Activated T-cell treated with anti-CD3 and anti-CD28 coated beads for 48 hours (primary cell): ENCODE results near the gene ATF7.
"Not testable (repeated sequence)": the region's sequence is repeated elsewhere in the genome, so short reads cannot be mapped to it uniquely, and the experiment has no call there.

Experiments
- DNase-seq: peaks from one replicate; pipeline ENCODE4 v3.0.0-alpha.2; 2020; ENCODE audit warnings: low read depth

Gene ATF7

DNA sequence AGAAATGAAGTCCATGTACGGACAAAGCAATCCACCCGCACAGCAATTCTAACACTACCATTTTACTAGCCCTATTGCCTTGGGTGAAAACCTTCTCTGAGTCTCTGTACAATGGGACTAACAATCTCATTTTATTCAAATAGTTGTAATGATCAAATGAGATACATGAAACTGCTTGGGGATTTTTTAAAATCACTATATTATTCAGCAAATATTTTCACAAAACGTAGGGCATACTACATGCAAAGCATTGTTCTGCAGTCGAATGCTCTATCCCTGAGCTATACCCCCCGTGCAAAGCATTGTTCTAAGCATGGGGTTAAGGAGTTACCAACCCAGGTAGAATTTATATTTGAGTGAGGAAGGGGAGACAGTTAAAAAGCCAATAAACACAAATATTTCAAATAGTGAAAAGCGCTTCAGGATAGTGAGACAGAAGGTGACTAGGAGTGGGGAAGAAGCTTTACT is 554 bp upstream of the ATF7 start:
- DNase-seq = no peak

DNA sequence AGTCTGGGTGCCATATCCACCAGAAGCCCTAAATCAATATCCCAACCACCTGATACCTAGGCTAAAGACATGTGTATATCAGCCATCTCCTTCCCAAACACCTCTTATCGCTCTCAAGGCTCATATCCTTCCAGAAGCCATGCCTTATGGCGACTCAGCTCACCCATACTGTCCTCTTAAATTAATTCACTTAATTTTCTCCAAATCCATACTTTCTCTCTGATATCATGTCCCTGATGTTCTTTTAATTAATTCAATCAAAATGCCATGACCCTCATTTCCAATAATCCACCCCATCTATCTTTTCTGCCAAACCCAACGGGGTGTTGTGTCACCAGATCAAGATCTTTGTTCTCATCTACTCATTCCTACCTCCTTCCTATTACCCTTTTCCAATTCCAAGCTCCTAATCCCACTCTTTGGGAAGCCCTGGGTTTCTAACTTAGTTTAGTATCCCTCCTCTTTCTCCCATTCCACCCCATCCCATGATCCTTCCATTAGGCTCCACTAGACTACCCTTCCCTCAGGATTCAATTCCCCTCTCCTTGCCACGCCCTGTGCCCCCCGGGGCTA is 723 bp downstream of the ATF7 start:
- DNase-seq = no peak

DNA sequence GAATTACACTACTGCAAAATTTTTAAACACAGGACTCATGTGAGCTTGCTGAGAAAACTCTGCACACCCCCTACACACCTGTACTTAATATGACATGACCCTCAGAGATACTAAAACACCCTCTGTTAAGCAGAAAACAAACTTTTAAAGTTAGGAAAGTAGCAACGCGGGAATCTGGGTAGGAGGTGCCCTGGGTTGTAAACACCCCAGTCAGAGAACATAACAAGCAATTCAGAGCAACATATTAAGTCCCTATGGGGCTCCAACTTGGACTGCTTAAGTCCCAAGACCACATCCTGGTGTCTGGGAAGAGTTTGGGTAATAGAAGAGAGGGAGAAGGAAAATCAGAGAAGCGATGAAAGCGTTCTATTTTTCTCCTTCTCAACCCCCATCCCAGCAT is 1.2 kb downstream of the ATF7 start:
- no peak for DNase-seq

DNA sequence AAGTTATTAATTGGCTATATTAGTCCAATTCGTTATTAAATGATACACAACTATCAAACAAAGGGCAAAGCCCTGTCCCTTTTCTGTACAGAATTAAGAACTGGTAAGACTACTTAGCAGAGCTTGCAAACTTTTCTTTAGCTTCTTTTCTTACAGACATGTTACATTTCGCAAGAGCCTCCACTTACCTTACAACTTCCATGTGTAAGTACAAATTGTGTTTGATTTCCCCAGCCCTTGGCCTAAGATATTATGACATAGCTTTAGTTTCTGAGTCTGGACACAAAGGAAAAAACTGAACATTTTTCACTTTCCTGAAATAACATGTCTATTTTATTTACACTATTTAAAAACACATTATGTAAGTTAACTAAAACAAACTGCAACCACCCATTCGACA is 1.7 kb downstream of the ATF7 start:
- DNase-seq = no peak

DNA sequence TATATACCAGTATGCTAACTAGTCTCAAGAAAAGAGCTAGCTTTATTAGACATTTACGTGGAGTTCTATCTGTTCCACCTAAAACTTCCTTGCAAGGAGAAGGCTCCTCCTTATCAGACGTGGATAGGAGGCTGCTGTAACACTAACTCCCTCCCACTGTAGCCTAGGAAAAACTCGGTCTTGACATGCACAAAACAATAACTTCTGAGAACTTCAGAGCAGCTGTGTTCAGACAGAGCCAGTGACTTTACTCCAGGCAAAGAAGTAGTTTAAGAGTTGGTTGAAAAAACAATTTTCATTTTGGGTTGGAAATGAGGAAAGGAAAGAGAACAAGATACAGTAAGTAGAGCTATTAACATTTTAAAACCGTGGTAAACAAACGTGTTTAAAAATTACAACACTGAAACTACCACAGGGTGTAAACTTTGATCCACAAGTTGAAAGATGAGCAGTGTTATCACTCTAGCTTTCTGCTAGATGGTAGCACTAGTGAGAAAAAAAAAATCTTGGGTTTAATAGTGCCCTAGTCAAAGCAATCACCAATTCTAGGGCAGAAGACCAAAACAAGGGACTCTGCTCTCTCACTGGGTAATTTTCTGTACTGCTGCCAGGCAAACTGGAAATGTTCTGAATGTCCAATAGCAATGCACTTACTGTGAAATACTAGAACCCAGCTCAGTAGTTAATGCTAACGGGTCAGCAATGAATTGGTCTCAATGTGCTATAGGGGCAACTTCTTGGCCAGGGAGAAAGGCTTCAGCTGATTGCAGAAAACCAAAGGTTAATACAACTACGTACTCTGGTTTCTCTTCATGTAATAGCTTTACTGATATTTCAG is 2.4 kb downstream of the ATF7 start:
- DNase-seq = no peak

DNA sequence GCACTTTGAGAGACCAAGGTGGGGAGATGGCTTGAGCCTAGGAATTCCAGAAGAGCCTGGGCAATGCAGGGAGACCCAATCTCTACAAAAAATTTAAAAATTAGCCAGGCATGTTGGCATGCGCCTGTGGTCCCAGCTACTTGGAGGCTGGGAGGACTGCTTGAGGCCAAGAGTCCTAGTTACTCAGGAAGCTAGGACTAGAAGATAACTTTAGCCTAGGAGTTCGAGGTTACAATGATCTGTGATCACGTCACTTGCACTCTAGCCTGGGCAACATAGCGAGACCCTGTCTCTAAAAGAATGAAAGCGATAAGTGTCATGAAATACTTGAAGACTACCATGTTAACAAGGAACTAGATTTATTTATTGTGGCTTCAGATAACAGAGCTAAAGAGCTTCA is 3.5 kb downstream of the ATF7 start:
- no peak for DNase-seq

DNA sequence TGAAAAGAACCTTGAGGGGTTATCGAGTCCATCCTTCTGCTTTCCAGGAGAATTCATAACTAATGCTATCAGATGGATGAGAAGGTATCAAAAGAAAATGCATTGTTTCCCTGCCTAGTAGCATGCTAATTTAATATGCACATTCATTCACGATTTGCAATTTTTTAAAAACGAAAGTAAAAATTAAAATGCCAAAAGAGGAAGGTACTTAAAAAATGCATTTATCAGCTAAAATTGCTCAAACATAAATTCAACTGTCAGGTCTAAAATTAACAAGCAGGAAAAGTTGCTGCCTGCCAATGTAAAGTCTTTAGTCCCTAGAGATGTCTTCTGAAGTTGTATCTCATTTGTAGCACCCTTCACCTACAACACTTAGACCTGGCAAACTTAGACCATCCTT is 7.9 kb downstream of the ATF7 start:
- no peak for DNase-seq

DNA sequence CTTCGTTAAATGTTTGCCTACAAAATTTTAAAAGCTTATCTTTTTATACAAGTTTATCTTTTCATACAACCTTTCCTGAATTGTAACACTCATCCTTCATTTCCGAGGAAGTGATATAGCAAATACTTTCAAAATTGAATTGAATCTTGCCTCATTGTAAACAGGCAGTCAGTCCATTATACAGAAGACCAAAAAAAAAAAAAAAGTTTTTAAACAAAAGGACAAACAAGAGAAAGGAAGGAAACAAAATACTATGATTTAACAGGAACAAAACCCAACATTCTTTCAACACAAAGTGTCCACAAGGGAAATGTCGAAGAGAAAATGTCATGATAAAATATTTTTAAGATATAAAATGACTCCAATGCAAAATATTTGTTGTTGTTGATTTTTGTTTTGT is 8.5 kb downstream of the ATF7 start:
- DNase-seq = no peak

DNA sequence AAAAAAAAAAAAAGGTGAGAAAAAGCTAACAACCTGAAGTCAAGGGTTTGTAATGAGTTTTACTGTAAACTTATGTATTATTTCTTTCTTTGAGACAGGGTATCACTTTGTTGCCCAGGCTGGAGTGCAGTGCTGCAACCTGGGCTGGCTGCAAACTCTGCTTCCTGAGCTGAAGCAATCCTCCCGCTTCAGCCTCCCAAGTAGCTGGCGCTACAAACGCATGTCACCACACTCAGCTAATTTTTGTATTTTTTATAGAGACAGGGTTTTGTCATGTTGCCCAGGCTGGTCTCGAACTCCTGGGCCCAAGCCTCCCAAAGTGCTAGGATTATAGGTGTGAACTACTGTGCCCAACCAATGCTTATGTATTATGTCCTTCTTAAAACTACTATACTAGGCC is 9.2 kb downstream of the ATF7 start:
- no peak for DNase-seq

DNA sequence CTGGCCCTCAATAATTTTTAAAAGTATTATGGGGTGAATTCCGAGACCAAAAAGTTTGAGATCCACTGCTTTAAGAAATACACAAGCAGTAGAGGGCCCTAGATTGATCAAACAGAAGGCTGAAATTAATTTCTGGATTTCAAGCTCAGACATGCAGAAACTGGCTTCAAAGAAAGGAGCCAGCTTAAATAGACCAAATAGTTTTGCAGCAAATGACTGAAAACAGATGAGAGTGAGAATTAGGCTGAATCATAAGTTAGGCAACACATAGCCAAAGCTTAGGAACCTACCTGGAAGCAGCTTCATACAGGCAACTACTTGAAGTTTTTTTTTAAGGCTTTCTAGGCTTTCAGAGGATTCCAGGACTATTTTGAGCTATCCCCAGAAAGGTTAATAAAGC is 12.4 kb downstream of the ATF7 start:
- DNase-seq = no peak

DNA sequence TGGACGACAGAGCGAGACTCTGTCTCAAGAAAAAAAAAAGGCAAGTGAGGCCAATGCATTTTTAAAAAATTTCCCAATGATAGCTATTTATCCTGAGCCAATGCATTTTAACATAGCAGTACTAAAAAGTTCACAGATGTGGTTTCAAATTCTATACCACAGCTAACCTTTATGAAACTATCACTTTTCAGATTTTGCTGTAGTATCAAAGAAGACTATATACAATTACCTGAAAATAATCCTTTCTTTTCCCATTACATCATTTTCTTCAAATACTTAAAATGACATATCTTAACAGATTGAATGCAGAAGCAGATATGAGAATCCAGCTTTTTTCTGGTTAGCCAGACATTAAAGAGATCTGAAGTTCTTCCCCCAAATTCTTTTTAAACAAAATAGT is 13.2 kb downstream of the ATF7 start:
- DNase-seq = no peak

DNA sequence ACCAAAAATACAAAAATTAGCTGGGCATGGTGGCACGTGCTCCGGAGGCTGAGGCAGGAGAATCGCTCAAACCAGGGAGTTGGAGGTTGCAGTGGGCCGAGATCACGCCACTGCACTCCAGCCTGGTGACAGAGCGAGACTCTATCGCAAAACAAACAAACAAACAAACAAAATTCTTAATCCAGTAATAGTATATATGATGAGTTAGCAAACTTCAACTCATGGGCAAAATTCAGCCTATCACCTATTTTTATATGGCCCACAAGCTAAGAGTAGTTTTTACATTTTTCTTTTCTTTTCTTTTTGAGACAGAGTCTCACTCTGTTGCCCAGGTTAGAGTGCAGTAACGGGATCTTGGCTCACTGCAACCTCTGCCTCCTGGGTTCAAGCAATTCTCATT is 14.9 kb downstream of the ATF7 start:
- DNase-seq = no peak

DNA sequence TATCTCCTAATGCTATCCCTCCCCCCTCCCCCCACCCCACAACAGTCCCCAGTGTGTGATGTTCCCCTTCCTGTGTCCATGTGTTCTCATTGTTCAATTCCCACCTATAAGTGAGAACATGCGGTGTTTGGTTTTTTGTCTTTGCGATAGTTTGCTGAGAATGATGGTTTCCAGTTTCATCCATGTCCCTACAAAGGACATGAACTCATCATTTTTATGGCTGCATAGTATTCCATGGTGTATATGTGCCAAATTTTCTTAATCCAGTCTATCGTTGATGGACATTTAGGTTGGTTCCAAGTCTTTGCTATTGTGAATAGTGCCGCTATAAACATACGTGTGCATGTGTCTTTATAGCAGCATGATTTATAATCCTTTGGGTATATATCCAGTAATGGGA is 19.5 kb downstream of the ATF7 start:
- not testable (repeated sequence) for DNase-seq

DNA sequence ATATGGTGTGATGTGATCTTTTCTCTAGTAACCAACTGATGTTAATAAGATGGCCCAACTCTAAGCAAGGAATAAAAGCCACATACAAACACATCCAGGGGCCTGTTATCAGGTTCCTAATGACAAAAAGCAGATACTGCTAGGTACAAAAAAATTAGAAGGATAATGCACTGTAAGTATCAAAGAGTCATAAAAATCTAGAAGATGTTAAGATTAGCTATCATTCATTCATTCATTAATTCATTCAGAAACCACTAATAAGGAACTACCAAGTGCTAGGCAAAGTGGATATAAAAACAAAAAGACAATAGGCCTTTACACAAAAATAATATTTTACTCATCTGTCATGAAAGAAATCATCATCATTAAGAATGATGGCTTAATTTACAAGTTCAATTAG is 21.6 kb downstream of the ATF7 start:
- DNase-seq = no peak

DNA sequence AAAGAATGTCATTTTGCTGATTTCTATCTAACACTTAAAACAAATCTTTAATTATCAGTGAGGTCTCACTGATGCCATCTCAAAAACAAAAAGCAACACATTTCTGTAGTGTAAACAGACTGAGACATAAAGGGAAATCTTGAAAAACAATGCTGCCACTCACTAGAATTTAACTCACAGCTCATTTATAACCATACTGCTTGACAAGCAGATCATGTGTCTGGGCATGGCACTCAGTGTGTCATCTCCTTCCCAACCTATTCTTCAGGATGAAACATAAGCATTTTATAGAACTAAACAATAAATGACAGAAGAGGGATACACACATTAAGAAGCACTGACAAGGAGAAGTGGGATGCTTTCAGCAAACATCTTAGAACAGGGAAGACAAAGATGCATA is 22.4 kb downstream of the ATF7 start:
- no peak for DNase-seq

DNA sequence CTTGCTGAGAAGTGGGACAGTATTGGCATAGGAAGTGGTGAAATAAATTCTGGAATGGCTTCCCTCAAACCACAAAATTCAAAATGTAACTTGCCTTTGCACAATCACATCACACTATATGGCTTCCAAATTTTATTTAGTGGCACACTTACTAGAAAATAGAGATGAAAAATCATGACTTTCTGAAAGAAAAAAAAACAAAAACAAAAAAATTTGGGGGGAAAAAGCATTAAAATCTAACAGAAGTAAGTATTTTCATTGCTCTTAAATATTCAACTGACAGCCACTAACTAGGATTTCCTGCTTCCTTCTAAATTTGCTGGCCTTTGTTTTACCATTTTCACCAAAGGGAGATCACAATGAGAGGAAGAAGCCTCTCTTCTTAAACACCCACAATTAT is 23.0 kb downstream of the ATF7 start:
- DNase-seq = no peak

DNA sequence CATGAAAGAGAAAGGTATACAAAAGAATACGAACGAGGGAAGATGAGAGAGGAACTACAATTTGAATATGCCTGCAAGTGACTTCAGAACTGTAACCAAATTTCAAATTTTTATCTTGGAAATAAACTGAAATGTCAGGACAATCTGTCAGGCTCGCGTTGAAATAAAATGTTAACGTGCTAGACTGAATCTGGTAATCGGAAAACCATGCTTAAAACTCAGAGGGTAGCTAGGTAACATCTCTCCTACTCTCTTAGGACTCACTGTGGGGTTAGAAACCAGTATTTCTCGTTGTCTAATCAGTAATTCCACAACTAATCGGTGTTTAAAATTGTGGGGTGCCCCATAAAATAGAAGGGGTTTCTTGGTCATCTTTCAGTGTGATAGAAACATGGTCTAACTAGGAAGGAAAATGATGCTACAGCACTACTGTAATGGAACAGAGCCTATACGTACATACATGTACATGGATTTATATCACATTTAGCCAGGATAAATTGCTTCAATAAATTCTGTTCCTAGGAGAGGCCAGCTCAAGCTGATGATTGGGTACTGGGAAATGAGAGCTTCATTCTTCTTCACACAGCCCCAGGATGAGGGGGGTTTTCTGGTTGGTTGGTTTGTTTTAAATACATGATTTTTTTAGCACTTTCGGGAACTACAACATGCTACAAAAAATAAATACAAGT is 23.9 kb downstream of the ATF7 start:
- no peak for DNase-seq

DNA sequence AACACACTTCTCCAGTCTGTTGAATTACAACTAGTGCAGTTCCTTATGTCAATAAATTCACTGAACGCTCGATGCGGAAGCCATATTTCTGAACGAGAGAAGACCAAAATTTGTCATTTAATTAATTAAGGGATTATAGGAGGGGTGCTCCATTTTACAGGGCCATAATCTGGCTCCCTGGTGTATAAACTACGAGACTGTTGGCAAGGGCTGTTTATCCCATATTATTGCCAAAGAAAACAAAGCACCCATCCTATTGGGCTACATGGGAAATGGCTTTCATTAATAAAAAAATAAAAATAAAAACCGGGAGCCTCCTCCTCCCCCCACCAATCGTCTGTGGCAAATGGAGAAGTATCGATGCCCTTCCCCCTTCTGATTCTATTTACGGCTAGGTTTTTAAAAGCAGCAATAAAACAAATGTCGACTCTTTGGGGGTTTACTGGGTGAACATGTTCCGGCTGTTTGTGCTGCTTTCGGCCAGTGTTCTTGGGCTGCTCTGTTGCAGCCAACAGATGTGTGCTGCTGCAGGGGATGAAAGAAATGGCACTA is 24.8 kb downstream of the ATF7 start:
- no peak for DNase-seq

DNA sequence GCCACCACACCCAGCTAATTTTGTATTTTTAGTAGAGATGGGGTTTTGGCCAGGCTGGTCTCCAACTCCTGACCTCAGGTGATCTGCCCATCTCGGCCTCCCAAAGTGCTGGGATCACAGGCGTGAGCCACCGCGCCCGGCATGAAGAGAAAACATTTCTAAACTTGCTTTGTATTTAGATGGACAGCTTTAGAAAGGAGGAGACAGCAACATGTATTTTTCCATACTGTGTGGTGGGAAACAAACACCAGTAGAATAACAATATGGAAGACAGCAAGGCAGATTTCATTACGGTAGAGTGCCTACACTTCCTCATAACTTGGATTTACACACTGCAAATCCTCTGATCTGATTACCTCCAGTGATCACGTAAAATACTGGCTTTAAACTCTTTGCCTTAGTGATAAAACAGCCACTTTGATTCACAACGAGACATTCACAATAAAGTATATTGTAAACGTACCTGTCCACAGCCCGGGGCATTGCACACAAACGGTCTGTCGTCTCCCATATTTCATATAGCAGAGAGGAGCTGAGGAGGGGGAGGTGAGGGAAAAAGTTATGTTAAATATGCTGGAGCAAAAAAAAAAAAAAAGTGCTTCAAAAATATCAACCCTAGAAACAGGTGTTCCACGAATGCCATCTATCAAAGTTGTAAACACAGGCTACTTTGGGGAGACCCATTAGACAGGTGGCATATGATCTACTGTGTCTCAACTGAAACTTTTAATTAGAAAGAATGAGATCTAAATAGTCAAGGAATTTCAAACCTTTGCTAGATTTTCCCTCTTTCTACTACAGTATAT is 25.5 kb downstream of the ATF7 start:
- no peak for DNase-seq

DNA sequence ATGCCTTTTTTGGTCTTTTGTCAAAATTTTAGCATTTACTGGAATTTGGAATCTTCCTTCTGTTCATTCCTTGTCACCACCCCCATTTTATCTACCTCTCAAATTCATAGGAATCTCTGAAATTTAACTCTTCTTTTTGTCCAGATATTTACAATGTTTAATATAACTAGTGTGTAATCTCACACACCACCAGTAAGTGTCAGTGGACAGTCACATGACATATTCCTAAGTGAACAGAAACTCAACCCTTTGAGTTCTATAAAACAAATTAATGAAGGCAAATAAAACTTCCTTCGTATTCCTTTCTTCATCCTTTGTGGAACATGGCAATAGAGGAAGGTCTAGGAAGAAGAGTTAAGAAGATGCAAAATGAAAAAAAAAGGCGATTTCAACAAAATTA is 26.6 kb downstream of the ATF7 start:
- no peak for DNase-seq

DNA sequence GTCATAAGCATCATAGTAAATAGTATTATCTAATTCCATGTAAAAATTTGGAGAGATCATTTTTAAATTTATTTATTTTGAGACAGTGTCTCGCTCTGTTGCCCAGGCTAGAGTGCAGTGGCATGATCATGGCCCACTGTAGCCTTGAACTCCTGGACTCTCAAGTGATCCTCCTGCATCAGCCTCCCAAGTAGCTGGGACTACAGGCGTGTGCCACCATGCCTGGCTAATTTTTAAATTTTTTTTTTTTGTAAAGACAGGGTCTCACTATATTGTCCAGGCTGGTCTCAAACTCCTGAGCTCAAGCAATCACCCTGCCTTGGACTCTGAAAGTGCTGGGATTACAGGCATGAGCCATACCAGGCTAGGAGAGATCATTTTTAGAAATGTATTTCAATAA is 27.2 kb downstream of the ATF7 start:
- not testable (repeated sequence) for DNase-seq

DNA sequence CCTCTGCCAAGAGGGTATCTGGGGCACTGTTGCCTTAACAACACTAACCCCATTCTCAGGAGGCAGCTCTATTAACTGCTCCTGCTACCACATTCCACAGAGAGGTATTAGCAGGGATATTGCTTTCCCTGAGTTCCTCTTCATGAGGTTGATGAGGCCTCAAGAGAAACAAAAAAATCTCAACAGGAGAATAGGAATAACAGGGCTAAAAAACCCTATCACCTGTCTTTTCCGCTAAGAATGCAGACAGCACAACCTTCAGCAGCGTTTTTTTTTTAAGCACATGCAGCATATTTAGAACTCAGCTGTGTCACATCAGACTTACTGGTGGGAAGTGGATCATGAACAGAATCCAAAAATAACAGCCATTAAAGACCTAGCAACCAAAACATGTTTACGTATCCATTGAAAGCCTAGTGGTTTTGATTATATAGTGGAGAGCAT is 29.2 kb downstream of the ATF7 start:
- DNase-seq = no peak
